H9 (cell line): Measurements from ENCODE around the gene RIC1. TPM values are rescaled to one million over a fixed set of nuclear protein-coding genes. Genes with fewer than 3 reads are reported as not detected.

Experiments used
- DNase-seq: peaks from one replicate; pipeline ENCODE4 v3.0.0-alpha.2; 2017
- H2AFZ ChIP-seq: one replicate; pipeline ENCODE4 v1.6.1; 2013; ENCODE audit warnings: mild to moderate bottlenecking, low read length, control low read depth, moderate library complexity
- H2AK5ac ChIP-seq: 2 replicates; pipeline ENCODE4 v1.6.1; 2013; ENCODE audit warnings: low read length, control low read depth, mixed read lengths; ENCODE audit not compliant: insufficient read length
- H2BK120ac ChIP-seq: one replicate; pipeline ENCODE4 v1.6.1; 2013; ENCODE audit warnings: low read depth, mild to moderate bottlenecking, low read length, control low read depth, inconsistent platforms; ENCODE audit not compliant: poor library complexity, severe bottlenecking
- H2BK12ac ChIP-seq: 2 replicates; pipeline ENCODE4 v1.6.1; 2013; ENCODE audit warnings: low read length, control low read depth, mixed read lengths, low read depth; ENCODE audit not compliant: insufficient read length
- H2BK15ac ChIP-seq: 2 replicates; pipeline ENCODE4 v1.6.1; 2013; ENCODE audit warnings: low read depth, low read length, control low read depth
- H2BK20ac ChIP-seq: one replicate; pipeline ENCODE4 v1.6.1; 2013; ENCODE audit warnings: low read depth, mild to moderate bottlenecking, low read length, control low read depth, inconsistent platforms; ENCODE audit not compliant: poor library complexity, severe bottlenecking
- H2BK5ac ChIP-seq: 2 replicates; pipeline ENCODE4 v1.6.1; 2013; ENCODE audit warnings: low read length, control low read depth, mixed read lengths; ENCODE audit not compliant: insufficient read length
- H3K14ac ChIP-seq: 2 replicates; pipeline ENCODE4 v1.6.1; 2013; ENCODE audit warnings: low read length, control low read depth; ENCODE audit not compliant: insufficient read depth
- H3K18ac ChIP-seq: 2 replicates; pipeline ENCODE4 v1.6.1; 2013; ENCODE audit warnings: low read depth, mild to moderate bottlenecking, mixed read lengths, low read length, control low read depth; ENCODE audit not compliant: insufficient read length
- H3K23ac ChIP-seq: 2 replicates; pipeline ENCODE4 v1.6.1; 2013; ENCODE audit warnings: low read length, control low read depth, mixed read lengths, low read depth; ENCODE audit not compliant: insufficient read length
- H3K23me2 ChIP-seq: 2 replicates; pipeline ENCODE4 v1.6.1; 2013; ENCODE audit warnings: low read depth, mild to moderate bottlenecking, mixed read lengths, low read length, control low read depth; ENCODE audit not compliant: insufficient read length, poor library complexity, severe bottlenecking
- H3K27ac ChIP-seq: 2 replicates; pipeline ENCODE4 v1.5.1; 2013; ENCODE audit warnings: low read length, control low read depth, mixed read lengths, low read depth; ENCODE audit not compliant: insufficient read length
- H3K27me3 ChIP-seq: 2 replicates; pipeline ENCODE4 v1.6.1; 2013; ENCODE audit warnings: low read length, control low read depth, inconsistent platforms; ENCODE audit not compliant: insufficient read depth
- H3K4ac ChIP-seq: 2 replicates; pipeline ENCODE4 v1.6.1; 2013; ENCODE audit warnings: low read depth, mild to moderate bottlenecking, control low read depth, inconsistent platforms, low read length, moderate library complexity
- H3K4me1 ChIP-seq: 2 replicates; pipeline ENCODE4 v1.6.1; 2013; ENCODE audit warnings: low read length, control low read depth, inconsistent platforms; ENCODE audit not compliant: insufficient read depth
- H3K4me2 ChIP-seq: 2 replicates; pipeline ENCODE4 v1.6.1; 2013; ENCODE audit warnings: low read length, control low read depth, mixed read lengths; ENCODE audit not compliant: insufficient read length, insufficient read depth
- H3K56ac ChIP-seq: 2 replicates; pipeline ENCODE4 v1.6.1; 2013; ENCODE audit warnings: low read depth, mild to moderate bottlenecking, mixed read lengths, low read length, control low read depth; ENCODE audit not compliant: insufficient read length
- H3K79me1 ChIP-seq: 2 replicates; pipeline ENCODE4 v1.6.1; 2013; ENCODE audit warnings: low read depth, mild to moderate bottlenecking, moderate library complexity, low read length, control low read depth, inconsistent platforms; ENCODE audit not compliant: insufficient read depth, poor library complexity, severe bottlenecking
- H3K79me2 ChIP-seq: 2 replicates; pipeline ENCODE4 v1.6.1; 2013; ENCODE audit warnings: low read length, control low read depth, inconsistent platforms; ENCODE audit not compliant: insufficient read depth
- H3K9ac ChIP-seq: 2 replicates; pipeline ENCODE4 v1.6.1; 2013; ENCODE audit warnings: low read length, control low read depth, mixed read lengths; ENCODE audit not compliant: insufficient read length; ENCODE audit errors: extremely low read depth
- H3K9me3 ChIP-seq: one replicate; pipeline ENCODE4 v1.6.1; 2013; ENCODE audit warnings: low read depth, low read length, inconsistent platforms; ENCODE audit not compliant: control insufficient read depth
- H3T11ph ChIP-seq: one replicate; pipeline ENCODE4 v1.6.1; 2013; ENCODE audit warnings: mild to moderate bottlenecking, low read length, control low read depth, inconsistent platforms
- H4K20me1 ChIP-seq: one replicate; pipeline ENCODE4 v1.6.1; 2013; ENCODE audit not compliant: control insufficient read depth, insufficient read length, insufficient read depth
- H4K5ac ChIP-seq: 2 replicates; pipeline ENCODE4 v1.6.1; 2013; ENCODE audit warnings: low read depth, mild to moderate bottlenecking, mixed read lengths, low read length, control low read depth; ENCODE audit not compliant: insufficient read length
- H4K8ac ChIP-seq: replicated peaks from 2 replicates; pipeline ENCODE4 v1.6.1; 2013; ENCODE audit warnings: low read length, control low read depth, mixed read lengths, low read depth; ENCODE audit not compliant: insufficient read length
- H4K91ac ChIP-seq: 2 replicates; pipeline ENCODE4 v1.6.1; 2013; ENCODE audit warnings: low read depth, mild to moderate bottlenecking, moderate library complexity, mixed read lengths, low read length, control low read depth; ENCODE audit not compliant: insufficient read length
- H3K27ac Mint-ChIP-seq, 3 experiments: 2 replicates in 2 of 3; 3 replicates in 1 of 3; pipeline ENCODE4 v1.8.0; 2020 to 2021; ENCODE audit warnings: mixed read lengths in 3 of 3, mild to moderate bottlenecking in 1 of 3, moderate library complexity in 1 of 3
- H3K27me3 Mint-ChIP-seq: 2 replicates; pipeline ENCODE4 v1.8.0; 2021; ENCODE audit warnings: low read depth, mild to moderate bottlenecking, moderate library complexity, mixed read lengths
- H3K36me3 Mint-ChIP-seq, 3 experiments: 2 replicates in 2 of 3; 3 replicates in 1 of 3; pipeline ENCODE4 v1.8.0; 2020 to 2021; ENCODE audit warnings: low read depth in 3 of 3, mixed read lengths in 3 of 3; ENCODE audit not compliant: insufficient read depth in 1 of 3
- H3K4me1 Mint-ChIP-seq, 2 experiments: 2 replicates each; pipeline ENCODE4 v1.8.0; 2020; ENCODE audit warnings: mixed read lengths in 2 of 2
- H3K4me3 Mint-ChIP-seq, 2 experiments: 2 replicates in 1 of 2; 3 replicates in 1 of 2; pipeline ENCODE4 v1.8.0; 2020 to 2021; ENCODE audit warnings: mild to moderate bottlenecking in 2 of 2, mixed read lengths in 2 of 2, moderate library complexity in 1 of 2
- H3K9me3 Mint-ChIP-seq, 2 experiments: 2 replicates in 1 of 2; 3 replicates in 1 of 2; pipeline ENCODE4 v1.8.0; 2020; ENCODE audit warnings: mild to moderate bottlenecking in 2 of 2, mixed read lengths in 2 of 2, moderate library complexity in 1 of 2
- WGBS: extraction: QIAGEN DNeasy Blood & Tissue Kit; methylation state at CpG from one replicate; pipeline ENCODE4 v1.1.7; 2013; ENCODE audit warnings: missing lambda C conversion rate, low lambda C conversion rate, mixed read lengths; ENCODE audit not compliant: insufficient read length; ENCODE audit errors: extremely low coverage; 5-methylcytosine and 5-hydroxymethylcytosine counted together
- total RNA-seq: library from RNA; stranded (reverse); gene quantifications from 2 replicates; pipeline ENCODE4 v1.2.1, GENCODE V29; 2021
- TF ChIP-seq, protein P1 (sequence below): fragments of 200-600 bp; sonication (generic); conservative IDR thresholded peaks from 3 replicates; pipeline ENCODE4 v1.8.0; 2021; ENCODE audit warnings: antibody characterized with exemption, mild to moderate bottlenecking

The RIC1 gene
- total RNA-seq, 1 experiment from 2014 or later, result 13.7 TPM

DNA sequence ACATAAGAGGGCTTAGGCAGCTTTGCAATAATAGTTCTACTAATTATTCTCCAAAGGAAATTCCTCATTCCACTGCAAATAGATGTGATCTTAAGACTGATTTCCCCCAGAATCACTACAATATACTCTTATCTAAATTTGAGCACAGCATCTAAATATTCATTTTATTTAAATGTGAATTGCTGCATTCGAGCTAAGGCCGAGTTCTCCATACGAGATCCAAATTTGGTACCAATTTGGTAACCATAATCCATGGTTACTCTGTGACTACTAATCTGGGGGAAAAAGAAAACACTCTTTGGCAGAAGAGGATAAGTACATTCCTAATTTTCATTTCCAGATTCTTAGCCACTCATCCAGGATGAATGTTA is 19.7 kb upstream of the RIC1 start:
- H2BK12ac ChIP-seq, result no peak overlapping the region
- no peak overlapping the region for H3K4me2 ChIP-seq
- no peak overlapping the region for H4K91ac ChIP-seq
- H4K20me1 ChIP-seq, result no peaks in the 10 kb centered on the region
- no peaks in the 10 kb centered on the region for H3K23me2 ChIP-seq
- no CpG with 5 or more reads among the region's 3 CpGs for WGBS
- H3K27me3 Mint-ChIP-seq, result no peaks in the 10 kb centered on the region
- H4K5ac ChIP-seq, result no peak overlapping the region
- H3K9me3 ChIP-seq, result no peaks in the 10 kb centered on the region
- H3K23ac ChIP-seq, result no peak overlapping the region
- H3K79me1 ChIP-seq, result no peaks in the 10 kb centered on the region
- no peak overlapping the region for H3K4ac ChIP-seq
- no peaks in the 10 kb centered on the region for H3K4me1 ChIP-seq
- no peak overlapping the region for H3K18ac ChIP-seq
- no peak overlapping the region for H3K56ac ChIP-seq
- H3K4me3 Mint-ChIP-seq, result no peak overlapping the region
- H3K27ac Mint-ChIP-seq, result no peak overlapping the region
- no peak overlapping the region for H2BK5ac ChIP-seq
- no peak overlapping the region for H2AFZ ChIP-seq
- H3K4me1 Mint-ChIP-seq, result peaks cover 0 to 3% of the 10 kb centered on the region in 2 experiments; a peak in 2 of 4 replicates
- DNase-seq, result no peak
- no peak overlapping the region for H3K14ac ChIP-seq
- no peak overlapping the region for H3K27ac ChIP-seq
- H2AK5ac ChIP-seq, result no peak overlapping the region
- no peak overlapping the region for H2BK120ac ChIP-seq
- no peaks in the 10 kb centered on the region; a peak in 1 of 7 replicates for H3K36me3 Mint-ChIP-seq
- H3K79me2 ChIP-seq, result no peaks in the 10 kb centered on the region
- no peaks in the 10 kb centered on the region for H3K27me3 ChIP-seq
- peaks cover 0 to 4% of the 10 kb centered on the region in 2 experiments; a peak in 3 of 5 replicates for H3K9me3 Mint-ChIP-seq
- TF ChIP-seq, protein P1, sequence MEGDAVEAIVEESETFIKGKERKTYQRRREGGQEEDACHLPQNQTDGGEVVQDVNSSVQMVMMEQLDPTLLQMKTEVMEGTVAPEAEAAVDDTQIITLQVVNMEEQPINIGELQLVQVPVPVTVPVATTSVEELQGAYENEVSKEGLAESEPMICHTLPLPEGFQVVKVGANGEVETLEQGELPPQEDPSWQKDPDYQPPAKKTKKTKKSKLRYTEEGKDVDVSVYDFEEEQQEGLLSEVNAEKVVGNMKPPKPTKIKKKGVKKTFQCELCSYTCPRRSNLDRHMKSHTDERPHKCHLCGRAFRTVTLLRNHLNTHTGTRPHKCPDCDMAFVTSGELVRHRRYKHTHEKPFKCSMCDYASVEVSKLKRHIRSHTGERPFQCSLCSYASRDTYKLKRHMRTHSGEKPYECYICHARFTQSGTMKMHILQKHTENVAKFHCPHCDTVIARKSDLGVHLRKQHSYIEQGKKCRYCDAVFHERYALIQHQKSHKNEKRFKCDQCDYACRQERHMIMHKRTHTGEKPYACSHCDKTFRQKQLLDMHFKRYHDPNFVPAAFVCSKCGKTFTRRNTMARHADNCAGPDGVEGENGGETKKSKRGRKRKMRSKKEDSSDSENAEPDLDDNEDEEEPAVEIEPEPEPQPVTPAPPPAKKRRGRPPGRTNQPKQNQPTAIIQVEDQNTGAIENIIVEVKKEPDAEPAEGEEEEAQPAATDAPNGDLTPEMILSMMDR, result no peak
- H3T11ph ChIP-seq, result no peak overlapping the region
- no peak overlapping the region for H2BK20ac ChIP-seq
- no peak overlapping the region for H3K9ac ChIP-seq
- no peak overlapping the region for H2BK15ac ChIP-seq
- no peak overlapping the region for H4K8ac ChIP-seq
